Epidermal melanocyte (primary cell): ENCODE measurements around the gene ME3.
"Not testable (repeated sequence)": the region's sequence is repeated elsewhere in the genome, so short reads cannot be mapped to it uniquely, and the experiment has no call there.

ENCODE experiments used
- DNase-seq: peaks from one replicate; pipeline ENCODE4 v3.0.0; 2011; ENCODE audit warnings: low spot score; ENCODE audit not compliant: insufficient read length

The ME3 gene

GRCh38 chr11:86559311-86559945 lies 113.0 kb downstream of the ME3 start:
- DNase-seq, result no peak

GRCh38 chr11:86558841-86559240 lies 113.6 kb downstream of the ME3 start:
- DNase-seq, result no peak

- no peak for DNase-seq
Observed at GRCh38 chr11:86558207-86558606, 114.2 kb downstream of the ME3 start.

- DNase-seq, result no peak
Observed at GRCh38 chr11:86555866-86556265, 116.5 kb downstream of the ME3 start.

GRCh38 chr11:86555401-86555800 lies 117.0 kb downstream of the ME3 start:
- no peak for DNase-seq

- no peak for DNase-seq
Observed at GRCh38 chr11:86553265-86553664, 119.2 kb downstream of the ME3 start.

- DNase-seq, result no peak
Observed at GRCh38 chr11:86551288-86552092, 120.9 kb downstream of the ME3 start.

GRCh38 chr11:86550757-86551156 lies 121.7 kb downstream of the ME3 start:
- DNase-seq, result no peak

GRCh38 chr11:86548271-86548917 lies 124.0 kb downstream of the ME3 start:
- no peak for DNase-seq

GRCh38 chr11:86547727-86548126 lies 124.7 kb downstream of the ME3 start:
- DNase-seq, result no peak

GRCh38 chr11:86541299-86541698 lies 131.1 kb downstream of the ME3 start:
- DNase-seq, result not testable (repeated sequence)

DNA sequence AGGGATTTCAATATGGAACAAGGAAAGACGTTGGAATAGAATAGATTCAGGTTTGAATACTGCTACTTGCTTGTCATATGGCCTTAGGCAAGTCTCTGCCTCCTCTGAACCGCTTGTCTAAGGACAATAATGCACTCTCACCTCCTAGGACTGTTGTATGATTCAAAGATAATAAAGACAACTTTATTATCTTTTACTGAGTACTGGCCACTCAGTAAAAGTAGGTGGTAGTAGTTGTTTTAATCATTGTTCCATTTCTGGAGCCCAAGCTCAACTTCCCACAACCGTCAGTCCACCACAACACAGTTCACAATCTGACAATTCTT lies 134.2 kb downstream of the ME3 start:
- no peak for DNase-seq

DNA sequence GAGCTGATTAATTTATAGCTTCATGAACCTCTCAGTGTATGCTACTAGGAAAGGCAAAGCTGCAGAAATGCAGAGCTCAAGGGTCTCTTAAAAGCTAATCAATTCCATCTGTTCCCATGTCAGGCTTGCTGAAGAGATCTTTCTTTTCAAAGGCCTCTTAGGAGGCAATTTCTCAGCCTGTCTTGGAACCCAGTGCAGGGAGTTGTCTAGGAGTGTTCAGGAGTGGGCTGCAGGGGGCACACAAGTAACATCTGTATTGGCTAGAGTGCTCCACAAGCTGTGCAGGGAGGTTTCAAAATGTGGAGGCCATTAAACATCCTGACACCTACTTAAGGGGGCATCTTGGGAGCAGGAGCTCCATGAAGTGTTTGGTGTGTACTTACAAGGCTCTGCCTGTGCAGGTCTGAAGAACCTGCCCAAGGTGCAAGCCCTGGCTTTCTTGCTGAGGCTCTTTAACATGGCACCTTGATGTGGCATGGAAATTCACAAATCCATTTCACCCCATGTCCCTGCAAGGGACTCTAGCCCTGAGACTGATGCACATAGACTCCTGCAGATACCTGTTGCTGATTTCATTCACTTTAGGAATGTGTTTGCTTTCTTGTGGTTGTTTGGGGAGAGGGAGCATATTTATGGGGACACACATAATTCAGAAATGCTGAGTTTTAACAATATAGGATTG lies 134.7 kb downstream of the ME3 start:
- no peak for DNase-seq

GRCh38 chr11:86535773-86536172 lies 136.6 kb downstream of the ME3 start:
- DNase-seq, result no peak

- DNase-seq, result no peak
Observed at GRCh38 chr11:86524620-86525352, 147.6 kb downstream of the ME3 start.

- no peak for DNase-seq
Observed at GRCh38 chr11:86523738-86524619, 148.4 kb downstream of the ME3 start.

DNA sequence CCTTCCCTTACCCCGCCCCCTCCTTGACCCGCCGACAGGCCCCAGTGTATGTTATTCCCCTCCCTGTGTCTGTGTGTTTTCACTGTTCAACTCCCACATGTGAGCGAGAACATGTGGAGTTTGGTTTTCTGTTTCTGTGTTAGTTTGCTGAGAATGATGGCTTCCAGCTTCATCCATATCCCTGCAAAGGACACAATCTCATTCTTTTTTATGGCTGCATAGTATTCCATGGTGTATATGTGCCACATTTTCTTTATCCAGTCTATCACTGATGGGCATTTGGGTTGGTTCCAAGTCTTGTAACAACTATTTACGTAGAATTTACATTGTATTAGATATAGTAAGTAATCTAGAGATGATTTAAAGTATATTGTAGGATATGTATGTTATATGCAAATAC lies 149.9 kb downstream of the ME3 start:
- DNase-seq, result not testable (repeated sequence)

DNA sequence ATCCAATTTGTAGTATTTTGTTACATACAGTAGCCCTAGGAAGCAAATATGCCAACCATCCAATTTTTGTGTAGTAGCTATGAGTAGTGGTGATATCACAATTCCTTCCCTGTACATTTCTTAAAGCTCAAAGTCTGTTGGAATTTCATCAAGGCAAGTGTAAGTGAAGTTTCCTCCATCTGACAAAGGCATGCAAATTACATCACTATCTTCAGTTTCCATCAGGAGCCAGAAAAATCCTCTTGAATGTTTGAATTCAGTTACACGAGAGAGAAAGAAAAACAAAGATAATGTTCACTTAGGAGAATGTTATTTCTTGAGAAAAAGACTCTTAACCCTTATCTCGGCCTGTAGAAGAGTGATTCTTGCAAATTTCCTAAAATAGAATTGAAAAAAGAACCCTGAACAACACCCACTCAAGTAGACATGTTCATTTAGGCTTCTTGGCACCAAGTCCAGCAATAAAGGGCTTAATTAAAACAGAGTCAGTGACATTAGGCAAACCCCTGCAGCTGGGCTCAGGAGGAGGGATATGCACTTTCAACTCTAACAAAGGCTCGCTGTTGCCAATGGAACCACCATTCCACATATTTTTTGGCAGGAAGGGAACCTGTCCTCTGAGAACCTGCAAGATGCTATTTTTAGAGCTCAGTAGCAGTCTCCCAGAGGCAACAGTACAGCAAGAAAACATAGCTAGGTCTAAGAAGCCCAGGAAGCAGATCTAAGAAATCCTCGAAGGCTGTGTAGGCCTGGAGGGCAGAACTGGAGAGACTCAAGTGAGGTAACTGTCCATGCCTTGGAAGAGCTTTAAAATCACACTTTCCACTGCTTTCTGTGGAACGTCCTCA lies 153.1 kb downstream of the ME3 start:
- no peak for DNase-seq

DNA sequence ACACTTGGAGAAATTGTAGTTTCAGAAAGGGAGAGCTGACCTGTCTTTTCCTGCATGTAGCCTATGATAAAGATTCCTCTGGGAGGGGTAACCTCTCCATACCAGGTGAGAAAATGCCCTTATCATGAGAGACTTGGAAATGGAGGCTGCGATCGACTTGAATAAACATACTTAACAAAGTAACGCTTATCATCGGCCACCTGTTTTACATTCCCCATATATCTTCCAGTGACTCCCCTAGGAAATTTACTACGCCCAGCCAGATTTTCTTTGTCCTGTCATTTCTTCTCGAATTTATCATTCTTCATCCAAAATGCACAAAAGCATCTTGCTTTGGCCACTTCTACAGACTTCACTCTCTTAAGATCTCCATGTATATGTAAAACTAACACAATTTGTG lies 154.2 kb downstream of the ME3 start:
- no peak for DNase-seq
